Stimulated activated CD4-positive, alpha-beta T cell treated with anti-CD3 and anti-CD28 coated beads, Interleukin-2, amount 100 ng/mL, for 24 hours (primary cell): ENCODE results near the gene ACIN1.
"Not testable (repeated sequence)": the region's sequence is repeated elsewhere in the genome, so short reads cannot be mapped to it uniquely, and the experiment has no call there.

Experiments
- DNase-seq, 2 donors: peaks; one replicate each; pipeline ENCODE4 v3.0.0-alpha.2; 2020

Gene ACIN1

DNA sequence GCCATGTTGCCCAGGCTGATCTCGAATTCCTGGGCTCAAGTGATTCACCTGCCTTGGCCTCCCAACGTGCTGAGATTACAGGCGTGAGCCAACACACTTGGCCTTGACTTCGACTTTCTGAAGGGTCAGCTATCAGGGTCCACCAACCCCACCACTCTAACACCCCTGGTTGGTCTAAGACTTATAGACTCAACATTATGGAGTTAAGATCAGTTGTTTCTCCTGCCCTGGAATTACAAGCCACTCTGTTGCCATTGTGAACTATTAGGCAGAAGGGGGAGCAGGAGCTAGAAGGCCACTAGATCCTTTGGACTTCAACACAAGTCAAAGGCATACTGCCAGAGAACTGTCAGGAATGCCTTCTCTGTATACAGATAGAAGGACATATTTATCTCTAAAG, 54.8 kb downstream of the ACIN1 start:
- no peak for DNase-seq

DNA sequence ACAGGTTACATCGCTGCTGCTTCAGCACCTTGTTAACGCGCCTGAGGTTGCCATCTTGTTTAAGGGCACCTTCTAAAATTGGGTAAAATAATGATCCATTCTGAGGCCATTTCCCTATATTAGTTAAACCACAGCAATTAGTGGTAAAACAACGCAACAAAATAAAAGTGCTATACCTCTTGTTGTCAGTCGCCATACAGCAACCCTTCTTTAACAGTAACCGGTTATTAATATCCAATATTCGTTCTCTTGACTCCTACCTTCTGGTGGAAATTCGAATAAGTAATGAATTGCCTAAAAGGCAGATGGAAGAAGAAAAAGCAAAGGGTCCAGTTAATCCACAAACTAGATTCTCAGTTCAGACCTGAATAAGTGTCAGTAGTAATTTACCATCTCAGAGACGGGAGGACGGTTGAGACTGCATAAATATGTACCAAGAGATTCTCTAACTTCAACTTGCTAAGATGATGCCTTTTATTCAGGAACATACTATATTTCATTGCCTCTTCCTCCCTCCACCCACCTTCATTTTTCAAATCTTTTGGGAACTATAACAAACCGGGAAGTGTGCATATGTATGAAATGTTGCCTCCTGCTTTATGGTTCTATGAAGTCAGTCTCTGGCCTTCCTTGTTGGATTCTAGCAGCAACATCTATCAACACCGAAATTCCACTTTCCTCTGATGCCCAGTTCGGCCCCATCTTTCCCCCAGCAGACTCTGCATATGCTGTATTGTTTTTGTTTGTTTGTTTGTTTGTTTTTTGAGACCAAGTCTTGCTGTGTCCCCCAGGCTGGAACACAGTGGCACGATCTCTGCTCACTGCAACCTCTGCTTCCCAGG, 59.4 kb downstream of the ACIN1 start:
- no peak for DNase-seq

DNA sequence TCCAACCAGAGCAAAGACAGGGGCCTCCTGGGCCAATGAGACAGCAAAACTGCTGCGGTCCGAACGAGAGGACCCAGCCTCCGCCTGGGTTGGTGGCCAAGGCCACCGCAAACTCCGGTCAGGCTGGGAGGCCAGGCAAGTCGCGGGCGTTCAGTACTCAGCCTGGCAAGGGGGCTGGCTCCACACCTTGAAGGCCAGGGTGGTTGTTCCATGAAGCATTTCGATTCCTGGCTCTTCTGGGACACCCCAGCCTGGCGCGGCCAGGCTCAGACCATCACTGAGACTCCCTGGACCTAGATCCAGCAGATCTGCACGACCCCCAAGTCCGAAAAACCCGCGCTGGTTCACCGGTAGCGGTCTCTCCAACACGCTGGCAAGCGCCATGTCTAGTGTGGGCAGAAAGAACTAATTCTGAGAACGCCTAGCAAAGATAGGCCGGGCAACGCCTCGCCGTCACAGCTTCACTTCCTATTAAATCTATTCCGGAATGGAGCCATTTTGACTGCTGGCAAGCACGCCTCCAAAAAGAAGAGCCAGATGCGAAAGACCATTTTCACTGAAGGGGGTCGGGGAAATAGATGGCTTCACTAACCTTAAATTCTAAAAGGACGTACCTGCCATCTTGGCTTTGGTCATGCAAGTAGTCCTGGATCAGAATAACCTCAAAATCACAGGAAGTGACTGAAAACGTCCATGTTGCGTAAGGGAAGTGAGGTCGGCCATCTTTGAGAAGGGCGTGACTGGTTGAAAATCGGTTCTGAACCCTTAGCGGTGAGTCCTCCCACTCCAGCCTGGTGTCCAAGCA, 60.2 kb downstream of the ACIN1 start, which contains the start of gene PSMB5:
Gene PSMB5, minus strand, starts transcription at position 403 of the 805 bp plus-strand sequence. Its CDS starts 19 bp downstream, at position 384.
- peak; percentile 83 to 88 for DNase-seq

GRCh38 chr14:23033801-23034497, 61.0 kb downstream of the ACIN1 start:
- DNase-seq, result no peak

- no peak for DNase-seq
These were observed 61.6 kb downstream of the ACIN1 start for GRCh38 chr14:23033251-23033727.

DNA sequence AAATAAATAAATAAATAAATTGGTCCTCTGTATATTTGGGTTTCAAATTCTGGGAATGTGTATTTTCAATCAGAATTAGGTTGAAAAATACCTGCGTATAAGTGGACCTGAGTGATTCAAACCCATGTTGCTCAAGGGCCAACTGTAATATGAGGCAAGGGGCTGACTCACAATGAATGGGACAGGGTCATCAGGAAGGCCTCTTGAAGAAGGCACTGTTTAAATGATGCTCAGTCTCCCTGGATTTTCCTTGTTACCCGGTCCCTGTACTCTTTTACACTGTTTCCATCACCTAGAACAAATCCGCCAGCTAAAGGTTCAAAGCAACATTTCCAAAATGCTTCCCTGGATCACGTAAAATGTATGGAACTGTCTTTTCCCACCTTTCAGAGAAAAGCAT, 64.0 kb downstream of the ACIN1 start:
- no peak for DNase-seq

DNA sequence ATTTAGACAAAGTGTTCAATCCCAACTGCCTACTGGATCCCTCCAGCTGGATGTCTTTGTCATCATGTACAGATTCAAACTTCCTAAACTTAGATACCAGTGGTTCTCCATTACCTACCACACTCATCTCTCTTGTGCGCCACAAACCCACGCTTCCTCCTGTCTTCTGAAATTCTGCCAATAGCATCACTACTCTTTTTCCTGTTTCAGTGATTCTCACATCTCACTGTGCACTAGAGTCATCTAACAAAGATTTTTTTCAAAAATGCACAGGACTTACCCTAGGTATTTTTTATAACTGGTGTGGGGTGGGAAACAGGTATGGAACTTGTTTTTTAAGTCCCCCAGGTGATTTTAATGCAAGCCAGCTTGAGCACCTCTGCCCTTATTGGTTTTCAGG, 66.1 kb downstream of the ACIN1 start:
- no peak for DNase-seq

- peak in 1 of 2 donors; percentile 37 for DNase-seq
These were observed 69.7 kb downstream of the ACIN1 start for GRCh38 chr14:23025151-23025814.

DNA sequence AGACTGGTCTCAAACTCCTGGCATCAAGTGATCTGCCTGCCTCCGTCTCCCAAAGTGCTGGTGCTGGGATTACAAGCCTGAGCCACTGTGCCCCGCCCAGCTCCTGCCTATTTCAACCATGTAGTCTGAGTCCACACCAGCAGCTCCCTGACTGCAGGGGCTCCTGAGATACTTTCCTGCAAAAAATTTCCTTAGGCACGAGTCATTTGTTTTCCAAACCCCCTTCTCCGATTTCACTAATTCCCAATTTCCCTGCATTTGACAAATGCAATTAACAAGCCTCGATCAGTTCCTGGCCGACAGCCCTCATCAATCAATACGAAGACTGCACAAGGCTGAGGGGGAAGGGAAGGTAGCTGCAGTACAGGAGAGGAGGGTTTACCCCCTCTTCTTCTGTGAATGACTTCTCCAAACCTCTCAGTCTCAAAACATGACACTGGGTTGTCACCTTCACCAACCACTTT, 70.3 kb downstream of the ACIN1 start:
- no peak for DNase-seq

GRCh38 chr14:23023795-23024152, 71.2 kb downstream of the ACIN1 start:
- no peak for DNase-seq

DNA sequence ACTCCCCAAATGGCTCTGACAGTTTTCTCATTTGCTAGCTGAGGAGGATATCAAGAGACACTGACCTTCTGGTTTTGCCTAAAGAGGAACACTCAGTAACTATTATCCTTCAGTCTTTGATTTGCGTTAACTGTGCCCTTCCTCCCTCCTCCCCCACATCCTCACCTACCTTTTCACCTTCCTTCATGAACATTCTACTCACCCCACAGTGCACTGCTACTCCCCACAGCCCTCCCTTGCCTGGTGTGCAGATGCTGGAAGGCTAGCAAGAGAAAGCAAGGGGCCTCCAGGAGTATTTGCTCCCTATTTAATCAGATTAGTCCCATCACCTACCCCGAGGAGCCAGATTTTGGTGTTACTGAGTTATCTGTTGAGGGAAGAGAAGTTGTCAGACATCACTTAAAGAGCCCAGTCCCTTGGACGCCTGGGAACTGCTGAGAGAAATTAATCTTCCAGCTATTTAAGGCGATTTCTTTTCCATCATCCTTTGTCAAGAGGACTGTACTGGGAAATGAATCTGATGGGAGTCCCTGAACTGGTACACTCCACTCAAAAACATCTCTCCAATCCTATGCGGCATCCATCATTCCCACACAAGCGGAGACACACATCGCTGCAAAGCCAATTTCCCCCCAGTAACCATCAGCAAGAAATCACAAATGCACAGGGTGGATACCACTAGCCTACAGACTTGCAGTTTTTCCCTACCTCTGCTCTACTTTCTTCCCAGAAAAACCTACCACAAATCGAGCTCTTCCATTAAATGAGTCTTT, 71.7 kb downstream of the ACIN1 start:
- DNase-seq, result no peak

- no peak for DNase-seq
These were observed 73.0 kb downstream of the ACIN1 start for GRCh38 chr14:23021889-23022442.

GRCh38 chr14:23021434-23021833, 73.5 kb downstream of the ACIN1 start:
- DNase-seq, result no peak

DNA sequence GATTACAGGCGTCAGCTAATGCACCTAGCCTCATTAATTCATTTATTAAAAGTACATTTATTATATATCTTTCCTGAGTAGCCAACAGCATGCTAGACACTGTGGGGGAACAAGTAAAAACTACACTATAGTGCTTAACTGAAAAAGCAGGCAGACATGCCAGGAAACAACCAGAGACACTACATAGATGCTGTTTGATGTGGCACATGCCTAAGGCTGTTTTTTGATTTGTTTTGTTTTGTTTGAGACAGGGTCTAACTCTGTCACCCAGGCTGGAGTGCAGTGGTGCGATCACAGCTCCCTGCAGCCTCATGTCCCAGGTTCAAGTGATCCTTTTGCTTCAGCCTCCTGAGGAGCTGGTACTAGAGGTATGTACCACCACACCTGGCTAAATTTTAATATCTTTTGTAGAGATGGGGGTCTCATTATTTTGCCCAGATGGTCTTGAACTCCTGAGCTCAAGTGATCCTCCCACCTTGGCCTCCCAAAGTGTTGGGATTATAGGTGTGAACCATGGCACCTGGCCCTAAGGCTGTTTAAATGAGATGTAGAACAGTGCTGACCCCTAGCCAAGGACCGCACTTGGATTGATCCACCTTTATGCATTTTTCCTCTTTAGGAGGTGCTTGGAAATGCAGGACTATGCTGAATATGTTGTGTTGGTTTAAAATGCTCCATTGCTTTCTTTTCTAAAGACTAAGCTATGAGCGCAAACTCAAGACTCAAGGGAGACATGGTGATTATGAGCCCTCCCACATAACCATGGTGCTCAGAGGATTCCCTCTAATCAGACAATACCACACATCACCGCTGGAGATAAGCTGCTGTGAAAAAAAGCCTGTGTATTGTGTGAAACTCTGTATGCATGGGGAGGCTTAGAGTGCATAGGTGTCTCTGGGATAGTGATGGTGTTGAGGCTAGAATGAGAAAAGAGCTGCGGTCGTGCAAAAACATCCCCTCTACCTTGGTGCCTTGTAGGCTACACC, 74.5 kb downstream of the ACIN1 start:
- DNase-seq, result no peak

- no peak for DNase-seq
These were observed 76.8 kb downstream of the ACIN1 start for GRCh38 chr14:23018107-23018506.

DNA sequence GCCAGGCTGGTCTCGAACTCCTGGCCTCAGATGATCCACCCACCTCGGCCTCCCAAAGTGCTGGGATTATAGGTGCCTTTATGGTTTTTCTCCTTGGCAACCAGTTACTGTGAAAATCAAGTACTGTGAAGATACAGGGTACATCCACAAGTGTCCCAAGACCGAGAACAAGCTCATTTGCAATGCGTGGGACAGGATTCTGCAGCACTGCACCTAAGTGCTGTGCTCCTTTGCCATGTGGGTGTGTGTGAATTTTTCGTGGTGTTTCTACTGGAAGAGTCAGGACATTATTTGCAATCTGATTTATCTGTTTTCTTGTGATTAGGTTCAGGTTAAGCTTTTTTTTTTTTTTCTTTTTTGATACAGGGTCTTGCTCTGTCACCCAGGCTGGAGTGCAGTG, 77.8 kb downstream of the ACIN1 start:
- no peak for DNase-seq

DNA sequence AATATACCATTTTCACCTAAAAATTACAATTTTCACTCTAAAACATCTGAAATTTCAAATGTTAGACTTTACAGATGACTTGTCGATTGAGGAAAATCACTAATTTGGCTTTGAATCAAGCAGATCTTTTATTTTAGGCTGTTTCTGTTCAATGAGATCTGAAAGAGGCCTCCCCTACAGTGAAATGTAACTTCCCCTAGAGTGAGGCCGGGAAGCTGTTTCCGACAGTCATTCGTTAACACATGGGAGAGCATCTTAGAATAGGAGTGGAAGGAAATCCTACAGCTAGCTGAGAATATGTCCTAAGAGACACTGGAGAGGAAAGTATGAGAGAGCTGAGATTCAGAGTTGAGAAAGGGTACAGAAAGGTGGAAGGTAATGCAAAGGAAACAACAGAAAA, 79.3 kb downstream of the ACIN1 start:
- no peak for DNase-seq

DNA sequence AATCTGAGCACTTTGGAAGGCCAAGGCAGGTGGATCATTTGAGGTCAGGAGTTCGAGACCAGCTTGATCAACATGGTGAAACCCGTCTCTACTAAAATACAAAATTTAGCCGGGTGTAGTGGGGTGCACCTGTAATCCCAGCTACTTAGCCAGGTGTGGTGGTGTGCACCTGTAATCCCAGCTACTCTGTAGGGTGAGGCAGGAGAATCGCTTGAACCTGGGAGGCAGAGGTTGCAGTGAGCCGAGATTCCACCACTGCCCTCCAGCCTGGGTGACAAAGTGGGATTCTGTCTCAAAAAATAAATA, 81.2 kb downstream of the ACIN1 start:
- not testable (repeated sequence) for DNase-seq

DNA sequence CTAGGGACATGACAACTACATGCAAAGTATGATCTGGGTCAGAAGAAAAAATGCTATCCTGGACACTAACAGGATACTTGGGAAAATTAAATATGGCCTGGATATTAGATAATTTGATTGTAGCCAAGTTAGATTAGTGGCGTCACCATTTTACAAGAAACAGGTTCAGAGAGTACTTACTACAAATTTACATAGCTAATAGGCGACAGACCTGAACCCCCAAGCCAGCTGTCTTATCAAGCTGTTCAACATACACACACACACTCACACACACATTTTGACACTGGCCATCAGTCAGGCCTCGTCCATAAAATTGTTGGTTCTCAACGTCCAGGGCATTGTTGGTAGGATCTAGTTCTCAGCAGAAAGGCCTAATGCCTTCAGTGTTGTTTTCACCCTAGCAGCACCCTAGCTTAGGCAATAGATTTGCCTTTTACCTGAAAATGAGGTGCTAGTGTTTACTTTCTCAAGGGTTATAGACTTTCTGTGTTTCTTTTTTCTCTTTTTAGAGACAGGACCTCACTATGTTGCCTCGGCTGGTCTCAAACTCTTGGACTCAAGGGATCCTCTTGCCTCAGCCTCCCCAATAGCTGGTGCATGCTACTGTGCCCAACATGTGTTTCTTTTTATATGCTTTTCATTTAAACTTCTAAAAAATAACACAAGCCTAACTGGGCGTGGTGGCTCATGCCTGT, 81.7 kb downstream of the ACIN1 start:
- DNase-seq, result no peak
